Endothelial cell of umbilical vein (primary cell): ENCODE results near the gene ZNF516. TPM values are rescaled to one million over a fixed set of nuclear protein-coding genes. Genes with fewer than 3 reads are reported as not detected.

Experiments
- BruUV-seq: library from RNA; stranded (reverse); fragments of 400-500 nt; replicated peaks from 2 replicates; lab custom pipeline; 2021; lab: Mats Ljungman, UMichigan
- CTCF ChIA-PET: fragments of 300-600, 350-600 bp; sonication (Branson Sonifier 250); formaldehyde crosslinking; loops from one replicate; lab custom pipeline; 2021; ENCODE audit warnings: antibody characterized with exemption, inconsistent platforms; lab: Charles Lee
- POLR2A ChIA-PET: fragments of 300-600, 350-600 bp; sonication (Branson Sonifier 250); formaldehyde crosslinking; loops from one replicate; lab custom pipeline; 2021; ENCODE audit warnings: antibody characterized with exemption, inconsistent platforms; lab: Charles Lee
- DNase-seq: peaks from one replicate; pipeline ENCODE4 v3.0.0-alpha.2; 2011; ENCODE audit warnings: low read depth, low spot score
- FAIRE-seq: peaks from 2 replicates; lab custom pipeline; 2011; peaks lifted over from hg19 to GRCh38; lab: Jason Lieb, UNC
- H2AFZ ChIP-seq: 2 replicates; pipeline ENCODE4 v1.6.0; 2012; ENCODE audit warnings: low read depth, low read length, control low read depth, inconsistent platforms
- H3K27ac ChIP-seq: 2 replicates; pipeline ENCODE4 v1.5.1; 2011; ENCODE audit warnings: low read depth, mild to moderate bottlenecking, control low read depth, low read length, moderate library complexity; ENCODE audit not compliant: insufficient read depth
- H3K27me3 ChIP-seq, 2 experiments: 2 replicates each; pipeline versions ENCODE4 v1.6.0 to v1.6.1; 2011; ENCODE audit warnings: low read length in 2 of 2, mixed read lengths in 1 of 2; ENCODE audit not compliant: control insufficient read depth in 2 of 2, insufficient read depth in 2 of 2
- H3K36me3 ChIP-seq, 2 experiments: 2 replicates in 1 of 2; 3 replicates in 1 of 2; pipeline ENCODE4 v1.5.1; 2011; ENCODE audit warnings: low read length in 2 of 2, mild to moderate bottlenecking in 1 of 2, moderate library complexity in 1 of 2; ENCODE audit not compliant: control insufficient read depth in 2 of 2, insufficient read depth in 2 of 2; ENCODE audit errors: extremely low read depth in 1 of 2
- H3K4me1 ChIP-seq: 3 replicates; pipeline ENCODE4 v1.5.1; 2011; ENCODE audit warnings: mild to moderate bottlenecking, low read length; ENCODE audit not compliant: control insufficient read depth, insufficient read depth; ENCODE audit errors: extremely low read depth
- H3K4me2 ChIP-seq: 2 replicates; pipeline ENCODE4 v1.6.1; 2011; ENCODE audit warnings: low read length, control low read depth, mixed read lengths; ENCODE audit not compliant: insufficient read depth
- H3K4me3 ChIP-seq, 3 experiments: fragments of 200-600 bp in 1 of 3; sonication (generic), shearing (Covaris generic) in 1 of 3; replicated peaks in 1 of 3; 2 replicates each; pipeline ENCODE4 v1.5.1; 2011 to 2016; ENCODE audit warnings: control low read depth in 3 of 3, low read length in 3 of 3, mild to moderate bottlenecking in 2 of 3, inconsistent platforms in 1 of 3, low read depth in 1 of 3, moderate library complexity in 1 of 3; ENCODE audit not compliant: insufficient read depth in 1 of 3
- H3K79me2 ChIP-seq: 2 replicates; pipeline ENCODE4 v1.6.0; 2012; ENCODE audit warnings: low read length, inconsistent platforms; ENCODE audit not compliant: control insufficient read depth, insufficient read depth
- H3K9ac ChIP-seq: replicated peaks from 2 replicates; pipeline ENCODE3; 2011; ENCODE audit warnings: low read length, control low read depth; ENCODE audit not compliant: insufficient read depth; ENCODE audit errors: extremely low read depth
- H3K9me1 ChIP-seq: replicated peaks from 3 replicates; pipeline ENCODE4 v1.6.0; 2011; ENCODE audit warnings: mild to moderate bottlenecking, low read length; ENCODE audit not compliant: control insufficient read depth, insufficient read depth; ENCODE audit errors: extremely low read depth
- H3K9me3 ChIP-seq: replicated peaks from 2 replicates; pipeline ENCODE4 v1.5.1; 2012; ENCODE audit warnings: low read length, inconsistent platforms; ENCODE audit not compliant: control insufficient read depth, insufficient read depth
- H4K20me1 ChIP-seq: replicated peaks from 2 replicates; pipeline ENCODE3; 2011; ENCODE audit warnings: mild to moderate bottlenecking, low read length; ENCODE audit not compliant: control insufficient read depth, insufficient read depth; ENCODE audit errors: extremely low read depth
- EZH2 ChIP-seq: IDR thresholded peaks from 2 replicates; pipeline ENCODE4 v1.6.1; 2012; ENCODE audit warnings: borderline replicate concordance, low read depth, mild to moderate bottlenecking, moderate library complexity, low read length, inconsistent platforms; ENCODE audit not compliant: severe bottlenecking
- FOS ChIP-seq: IDR thresholded peaks from 2 replicates; pipeline ENCODE4 v1.6.1; 2011; ENCODE audit warnings: mild to moderate bottlenecking, low read length, moderate library complexity, borderline replicate concordance; ENCODE audit not compliant: insufficient read depth
- GATA2 ChIP-seq: IDR thresholded peaks from 2 replicates; pipeline ENCODE4 v1.7.0; 2011; ENCODE audit warnings: low read depth, mild to moderate bottlenecking, moderate library complexity, mixed read lengths, low read length; ENCODE audit not compliant: insufficient read length, insufficient read depth
- JUN ChIP-seq: IDR thresholded peaks from 2 replicates; pipeline ENCODE4 v1.6.1; 2011; ENCODE audit warnings: borderline replicate concordance, low read depth; ENCODE audit not compliant: insufficient read length, insufficient read depth
- MYC ChIP-seq: IDR thresholded peaks from one replicate; pipeline ENCODE4 v1.6.1; 2011; ENCODE audit warnings: mild to moderate bottlenecking, low read depth, low read length
- POLR2A ChIP-seq: IDR thresholded peaks from 2 replicates; pipeline ENCODE4 v1.6.1; 2012; ENCODE audit warnings: low read depth, mild to moderate bottlenecking, control low read depth, low read length
- POLR2AphosphoS5 ChIP-seq: IDR thresholded peaks from 2 replicates; pipeline ENCODE4 v1.6.1; 2012; ENCODE audit warnings: low read depth, mild to moderate bottlenecking, control low read depth, low read length, moderate library complexity; ENCODE audit not compliant: insufficient read depth
- dilution Hi-C: fragments of 300-500 bp; cut with MboI; formaldehyde crosslinking; loops from one replicate; pipeline ENCODE4 v1.15.0; 2019; ENCODE audit warnings: low sequenced_read_pairs; ENCODE audit not compliant: extremely low pct_ligation_motif_present
- intact Hi-C: fragments of 100-400 bp; cut with micrococcal nuclease; formaldehyde crosslinking; loops from one replicate; pipeline ENCODE4 v1.10.0; 2022
- polyA plus RNA-seq, 4 experiments: library from polyadenylated mRNA; depleted of rRNA in 3 of 4; stranded (reverse) in 3 of 4; unstranded in 1 of 4; fragments of >200 nt; gene quantifications; 2 replicates each; pipeline versions ENCODE4 v1.2.1 to v1.2.3, GENCODE V29; 2011 to 2012; ENCODE audit warnings: missing spikeins in 1 of 4
- total RNA-seq: library from RNA; stranded (reverse); gene quantifications from 2 replicates; pipeline ENCODE4 v1.2.3, GENCODE V29; 2021
- TF ChIP-seq, protein P1 (sequence below): IDR thresholded peaks from 2 replicates; pipeline ENCODE4 v1.6.1; 2011; ENCODE audit not compliant: insufficient read depth, insufficient read length
- TF ChIP-seq, protein P2 (sequence below), 2 donors: IDR thresholded peaks; 1 replicate in 1 of 2; 2 replicates in 1 of 2; pipeline ENCODE4 v1.5.1; 2011; ENCODE audit warnings: low read length in 2 of 2, mild to moderate bottlenecking in 2 of 2, moderate library complexity in 2 of 2, control low read depth in 1 of 2, inconsistent platforms in 1 of 2, low read depth in 1 of 2; ENCODE audit not compliant: insufficient read depth in 1 of 2; ENCODE audit errors: extremely low read depth in 1 of 2

The ZNF516 gene
- total and polyA plus RNA-seq, 2 donors (not counting 3 experiments of a cell fraction or from before 2014, with no cell fraction given): 3.6 to 19.1 TPM

DNA sequence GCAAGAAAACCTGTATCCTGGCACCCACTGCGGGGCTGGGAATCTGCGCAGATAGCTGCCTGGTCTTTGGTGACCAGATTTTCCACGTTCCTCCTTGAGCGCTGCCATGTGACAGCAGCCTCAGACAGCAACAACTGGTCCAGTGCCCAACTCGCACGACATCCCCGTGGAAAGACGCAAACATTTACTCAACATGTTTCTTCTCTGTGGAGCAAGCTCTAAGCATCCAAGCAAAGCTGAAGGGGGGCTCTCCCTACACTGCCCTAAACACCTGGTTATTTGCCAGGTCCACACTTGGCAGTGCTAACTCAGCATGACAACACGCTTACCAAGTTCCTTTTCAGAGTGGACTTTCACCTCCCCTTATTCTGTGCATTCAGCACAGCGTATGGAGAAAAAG, 11.3 kb downstream of the ZNF516 start:
- dilution Hi-C loops: no loop called here
- peaks cover 6% of the 10 kb centered on the region for H3K79me2 ChIP-seq
- ChIA-PET POLR2A (no interaction called here), CTCF (no interaction called here)
- peaks cover 3% of the 10 kb centered on the region for H3K9me1 ChIP-seq
- no peaks in the 10 kb centered on the region for H3K4me1 ChIP-seq
- H4K20me1 ChIP-seq: no peaks in the 10 kb centered on the region
- H3K9ac ChIP-seq: no peak overlapping the region
- no peak overlapping the region for H2AFZ ChIP-seq
- H3K27me3 ChIP-seq: no peaks in the 10 kb centered on the region
- no peak for TF ChIP-seq MYC
- no peak for TF ChIP-seq EZH2
- TF ChIP-seq FOS: no peak
- no peak for TF ChIP-seq JUN
- TF ChIP-seq POLR2A: no peak
- TF ChIP-seq, protein P1, sequence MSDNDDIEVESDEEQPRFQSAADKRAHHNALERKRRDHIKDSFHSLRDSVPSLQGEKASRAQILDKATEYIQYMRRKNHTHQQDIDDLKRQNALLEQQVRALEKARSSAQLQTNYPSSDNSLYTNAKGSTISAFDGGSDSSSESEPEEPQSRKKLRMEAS: no peak
- TF ChIP-seq, protein P2, sequence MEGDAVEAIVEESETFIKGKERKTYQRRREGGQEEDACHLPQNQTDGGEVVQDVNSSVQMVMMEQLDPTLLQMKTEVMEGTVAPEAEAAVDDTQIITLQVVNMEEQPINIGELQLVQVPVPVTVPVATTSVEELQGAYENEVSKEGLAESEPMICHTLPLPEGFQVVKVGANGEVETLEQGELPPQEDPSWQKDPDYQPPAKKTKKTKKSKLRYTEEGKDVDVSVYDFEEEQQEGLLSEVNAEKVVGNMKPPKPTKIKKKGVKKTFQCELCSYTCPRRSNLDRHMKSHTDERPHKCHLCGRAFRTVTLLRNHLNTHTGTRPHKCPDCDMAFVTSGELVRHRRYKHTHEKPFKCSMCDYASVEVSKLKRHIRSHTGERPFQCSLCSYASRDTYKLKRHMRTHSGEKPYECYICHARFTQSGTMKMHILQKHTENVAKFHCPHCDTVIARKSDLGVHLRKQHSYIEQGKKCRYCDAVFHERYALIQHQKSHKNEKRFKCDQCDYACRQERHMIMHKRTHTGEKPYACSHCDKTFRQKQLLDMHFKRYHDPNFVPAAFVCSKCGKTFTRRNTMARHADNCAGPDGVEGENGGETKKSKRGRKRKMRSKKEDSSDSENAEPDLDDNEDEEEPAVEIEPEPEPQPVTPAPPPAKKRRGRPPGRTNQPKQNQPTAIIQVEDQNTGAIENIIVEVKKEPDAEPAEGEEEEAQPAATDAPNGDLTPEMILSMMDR (IDR thresholded peaks at IDR 0.05; ENCODE audit: extremely low read depth in 1 of 2, insufficient read depth in 1 of 2, low read depth in 1 of 2, low read length in 2 of 2): no peak
- TF ChIP-seq GATA2: no peak
- TF ChIP-seq POLR2AphosphoS5: no peak
- H3K36me3 ChIP-seq: no peaks in the 10 kb centered on the region
- no TSS peak for BruUV-seq
- FAIRE-seq (no peak), DNase-seq (no peak)
- no peak overlapping the region for H3K4me3 ChIP-seq
- intact Hi-C loops: no loop called here
- no peak overlapping the region for H3K4me2 ChIP-seq
- H3K27ac ChIP-seq: no peak overlapping the region
- no peaks in the 10 kb centered on the region for H3K9me3 ChIP-seq
